KOPT-K1 (cell line): ENCODE results near the gene GDPD2.

Source experiments
- H3K27ac ChIP-seq: fragments of 200-600 bp; sonication (generic); 2 replicates; pipeline ENCODE4 v1.5.1; 2016; ENCODE audit warnings: antibody characterized with exemption, mild to moderate bottlenecking, low read depth, low read length; ENCODE audit not compliant: poor library complexity, severe bottlenecking
- H3K36me3 ChIP-seq: fragments of 200-600 bp; sonication (generic); 2 replicates; pipeline ENCODE4 v1.5.1; 2017; ENCODE audit warnings: antibody characterized with exemption, mild to moderate bottlenecking, low read length, moderate library complexity; ENCODE audit not compliant: insufficient read depth
- H3K9me3 ChIP-seq: fragments of 200-600 bp; sonication (generic); 2 replicates; pipeline ENCODE4 v1.5.1; 2017; ENCODE audit warnings: antibody characterized with exemption, low read length, mild to moderate bottlenecking; ENCODE audit not compliant: insufficient read depth, poor library complexity, severe bottlenecking

Gene GDPD2

GRCh38 chrX:70477734-70478075, 54.6 kb downstream of the GDPD2 start:
- H3K9me3 ChIP-seq, result no peaks in the 10 kb centered on the region
- H3K27ac ChIP-seq, result no peak overlapping the region

GRCh38 chrX:70478526-70479245, 55.6 kb downstream of the GDPD2 start:
- 0 out of 2 replicates have a peak, but pooled peaks cover 20% of the 10 kb centered on the region for H3K36me3 ChIP-seq
- no peaks in the 10 kb centered on the region for H3K9me3 ChIP-seq
- no peak overlapping the region for H3K27ac ChIP-seq

More at GRCh38 chrX:70477734-70478075, 54.6 kb downstream of the GDPD2 start:
- H3K36me3 ChIP-seq, result 0 out of 2 replicates have a peak, but pooled peaks cover 20% of the 10 kb centered on the region

- H3K27ac ChIP-seq, result no peak overlapping the region
Observed at GRCh38 chrX:70479247-70479921, 56.3 kb downstream of the GDPD2 start.

GRCh38 chrX:70479922-70480659, 57.0 kb downstream of the GDPD2 start:
- H3K27ac ChIP-seq, result no peak overlapping the region
- no peaks in the 10 kb centered on the region for H3K9me3 ChIP-seq
- 0 out of 2 replicates have a peak, but pooled peaks cover 20% of the 10 kb centered on the region for H3K36me3 ChIP-seq

More at GRCh38 chrX:70479247-70479921, 56.3 kb downstream of the GDPD2 start:
- H3K36me3 ChIP-seq, result 0 out of 2 replicates have a peak, but pooled peaks cover 20% of the 10 kb centered on the region
- H3K9me3 ChIP-seq, result no peaks in the 10 kb centered on the region

- H3K36me3 ChIP-seq, result 0 out of 2 replicates have a peak, but pooled peaks cover 20% of the 10 kb centered on the region
- no peaks in the 10 kb centered on the region for H3K9me3 ChIP-seq
- no peak overlapping the region for H3K27ac ChIP-seq
Observed at GRCh38 chrX:70480660-70481018, 57.5 kb downstream of the GDPD2 start.

GRCh38 chrX:70481471-70482270, 58.6 kb downstream of the GDPD2 start:
- Histone ChIP-seq H3K36me3 (0 out of 2 replicates have a peak, but pooled peaks cover 26% of the 10 kb centered on the region), H3K9me3 (no peaks in the 10 kb centered on the region), H3K27ac (no peak overlapping the region)

GRCh38 chrX:70482300-70482699, 59.2 kb downstream of the GDPD2 start:
- 0 out of 2 replicates have a peak, but pooled peaks cover 26% of the 10 kb centered on the region for H3K36me3 ChIP-seq
- no peak overlapping the region for H3K27ac ChIP-seq
- H3K9me3 ChIP-seq, result no peaks in the 10 kb centered on the region
